Ovary (tissue), 3 donors: ENCODE measurements around the gene SLC25A51.

ENCODE experiments used
- CTCF ChIP-seq, 3 donors: fragments of 450-650 bp in 2 of 3; fragments of 200-600 bp in 1 of 3; IDR thresholded peaks; one replicate each; pipeline versions ENCODE4 v1.5.1 to v1.8.0; 2016 to 2022; ENCODE audit warnings: antibody characterized with exemption in 3 of 3, mild to moderate bottlenecking in 1 of 3
- EP300 ChIP-seq: sonication (generic); formaldehyde crosslinking; IDR thresholded peaks from one replicate; pipeline ENCODE4 v1.6.1; 2017; ENCODE audit warnings: antibody characterized with exemption
- donor health status: DM: no; HTN: no; CAD: no.

- no peak for TF ChIP-seq EP300
- no peak for TF ChIP-seq CTCF (IDR thresholded peaks at IDR 0.05)
Observed at GRCh38 chr9:37916471-37917312, 12.8 kb upstream of the SLC25A51 start.
